T-cell (primary cell): ENCODE data around the gene KCNA2. TPM values are rescaled to one million over a fixed set of nuclear protein-coding genes. Genes with fewer than 3 reads are reported as not detected.

Experiments
- ATAC-seq, 4 experiments: fragments of 200-7000 bp in 3 of 4; fragments of 150-1000 bp in 1 of 4; cut with Tn5 transposase; replicated peaks in 1 of 4; 1 replicate in 3 of 4; 2 replicates in 1 of 4; pipeline ENCODE4 v1.10.0; 2021; ENCODE audit warnings: moderate library complexity in 3 of 4, mild to moderate bottlenecking in 2 of 4, moderate number of reproducible peaks in 1 of 4
- CTCF ChIA-PET, 2 donors: fragments of 300-600 bp; sonication (Branson Sonifier 250); formaldehyde crosslinking; loops; one replicate each; lab custom pipeline; 2022; ENCODE audit warnings: antibody characterized with exemption in 2 of 2; lab: Charles Lee
- POLR2A ChIA-PET, 2 donors: fragments of 300-600 bp; sonication (Branson Sonifier 250); formaldehyde crosslinking; loops; one replicate each; lab custom pipeline; 2022; ENCODE audit warnings: antibody characterized with exemption in 2 of 2; lab: Charles Lee
- DNase-seq, 35 experiments: peaks; one replicate each; pipeline versions ENCODE4 v3.0.0 to v3.0.0-alpha.2; 2013 to 2023
- H3K27ac ChIP-seq: one replicate; pipeline ENCODE4 v1.5.1; 2013; ENCODE audit warnings: low read length
- H3K27me3 ChIP-seq, 2 experiments: replicated peaks in 1 of 2; 1 replicate in 1 of 2; 2 replicates in 1 of 2; pipeline versions ENCODE4 v1.6.1 to v1.7.0; 2013; ENCODE audit warnings: low read length in 1 of 2, mixed read lengths in 1 of 2; ENCODE audit not compliant: control insufficient read depth in 2 of 2, insufficient read depth in 2 of 2; ENCODE audit errors: extremely low read depth in 1 of 2
- H3K36me3 ChIP-seq, 2 donors: 1 replicate in 1 of 2; 2 replicates in 1 of 2; pipeline versions ENCODE4 v1.6.1 to v1.7.0; 2013; ENCODE audit warnings: low read length in 1 of 2; ENCODE audit not compliant: control insufficient read depth in 2 of 2, insufficient read depth in 1 of 2; ENCODE audit errors: extremely low read depth in 1 of 2
- H3K4me1 ChIP-seq, 2 experiments: 1 replicate in 1 of 2; 2 replicates in 1 of 2; pipeline versions ENCODE4 v1.6.1 to v1.7.0; 2013; ENCODE audit warnings: low read length in 2 of 2, mixed read lengths in 1 of 2; ENCODE audit not compliant: insufficient read depth in 2 of 2, control insufficient read depth in 1 of 2; ENCODE audit errors: extremely low read depth in 1 of 2
- H3K4me3 ChIP-seq, 2 donors: 1 replicate in 1 of 2; 2 replicates in 1 of 2; pipeline versions ENCODE4 v1.5.1 to v1.7.0; 2013; ENCODE audit warnings: mild to moderate bottlenecking in 2 of 2, low read length in 1 of 2, moderate library complexity in 1 of 2; ENCODE audit not compliant: control insufficient read depth in 1 of 2; ENCODE audit errors: extremely low read depth in 1 of 2
- H3K9me3 ChIP-seq: 2 replicates; pipeline ENCODE4 v1.7.0; 2013
- H3K27ac Mint-ChIP-seq, 2 donors: one replicate each; pipeline ENCODE4 v1.8.0; 2020 to 2021; ENCODE audit warnings: mild to moderate bottlenecking in 2 of 2, mixed read lengths in 2 of 2
- H3K27me3 Mint-ChIP-seq, 2 donors: one replicate each; pipeline ENCODE4 v1.8.0; 2021 to 2022; ENCODE audit warnings: mixed read lengths in 2 of 2
- H3K36me3 Mint-ChIP-seq: one replicate; pipeline ENCODE4 v1.8.0; 2021; ENCODE audit warnings: mixed read lengths
- H3K4me1 Mint-ChIP-seq, 3 donors: one replicate each; pipeline ENCODE4 v1.8.0; 2020 to 2022; ENCODE audit warnings: mixed read lengths in 3 of 3, mild to moderate bottlenecking in 1 of 3
- H3K4me3 Mint-ChIP-seq, 3 donors: one replicate each; pipeline ENCODE4 v1.8.0; 2020 to 2022; ENCODE audit warnings: mild to moderate bottlenecking in 3 of 3, mixed read lengths in 3 of 3, moderate library complexity in 3 of 3
- H3K9me3 Mint-ChIP-seq, 3 donors: one replicate each; pipeline ENCODE4 v1.8.0; 2020 to 2022; ENCODE audit warnings: mixed read lengths in 3 of 3
- WGBS: methylation state at CpG from one replicate; pipeline ENCODE4 v1.1.5; 2013; ENCODE audit warnings: missing lambda C conversion rate; ENCODE audit not compliant: insufficient coverage; 5-methylcytosine and 5-hydroxymethylcytosine counted together
- total RNA-seq, 35 experiments: library from RNA in 6 of 35; stranded (reverse) in 6 of 35; fragments of 120-200 nt in 1 of 35; gene quantifications; one replicate each; pipeline versions ENCODE4 v1.2.1 to v1.2.4 and lab custom pipeline; 2013 to 2026

The KCNA2 gene
- total RNA-seq, 5 donors from 2014 or later (not counting 1 experiment from before 2014, with no cell fraction given) = 0.46 to 2.7 (median 0.93) TPM

- H3K27ac Mint-ChIP-seq = peak overlapping the region; percentile 88 to 92
- H3K27me3 Mint-ChIP-seq = no peaks in the 10 kb centered on the region
- H3K9me3 Mint-ChIP-seq = peaks cover 0 to 4% (median 0%) of the 10 kb centered on the region in 3 donors
- H3K4me3 ChIP-seq = no peak overlapping the region
- DNase-seq (peak in 1 of 35 experiments; percentile 8), ATAC-seq (no peak)
- H3K27ac ChIP-seq = no peak overlapping the region
- WGBS = 60% methylated on average over 1 of the region's 7 CpGs
- no peaks in the 10 kb centered on the region for H3K27me3 ChIP-seq
- ChIA-PET POLR2A (interaction anchor here in 1 of 2 donors (0.7 kb wide), 1 partner anchor 145 kb away, joined by 3 read pairs; no protein-coding TSS in a partner anchor), CTCF (interaction anchor here (0.6 to 4.3 kb wide), 17 partner anchors 9 to 528 kb away, joined by 3 to 122 read pairs (median 11); partner anchors contain the start of gene KCNA3 (in 1 of the 2))
- H3K36me3 ChIP-seq = no peaks in the 10 kb centered on the region
- peak overlapping the region; percentile 18 to 87 (median 28) for H3K4me3 Mint-ChIP-seq
- peaks cover 27 to 41% (median 37%) of the 10 kb centered on the region in 3 donors for H3K4me1 Mint-ChIP-seq
- H3K9me3 ChIP-seq = no peaks in the 10 kb centered on the region
- H3K4me1 ChIP-seq = peaks cover 17 to 33% of the 10 kb centered on the region in 2 experiments
- H3K36me3 Mint-ChIP-seq = peaks cover 14% of the 10 kb centered on the region
Measured at GRCh38 chr1:110620686-110621085, 14.5 kb upstream of the KCNA2 start.

- no peaks in the 10 kb centered on the region for H3K36me3 ChIP-seq
- ATAC-seq = peak in 2 of 4 experiments; percentile 21 to 37
- no peaks in the 10 kb centered on the region for H3K27me3 ChIP-seq
- H3K4me3 ChIP-seq = peak overlapping the region in 1 of 2 donors; percentile 67
- peak overlapping the region; percentile 79 for H3K27ac ChIP-seq
- H3K27me3 Mint-ChIP-seq = no peaks in the 10 kb centered on the region
- ChIA-PET POLR2A (interaction anchor here in 1 of 2 donors (1.0 kb wide), 1 partner anchor 48 kb away, joined by 3 read pairs; no protein-coding TSS in a partner anchor), CTCF (interaction anchor here (0.6 to 4.3 kb wide), 39 partner anchors 9 to 851 kb away, joined by 3 to 122 read pairs (median 6); partner anchors contain the start of gene KCNA3 (in 1 of the 2))
- H3K4me1 Mint-ChIP-seq = peaks cover 31 to 45% (median 41%) of the 10 kb centered on the region in 3 donors
- peak in 2 of 35 experiments; percentile 7 to 42 for DNase-seq
- peaks cover 17 to 36% of the 10 kb centered on the region in 2 experiments for H3K4me1 ChIP-seq
- peaks cover 0 to 4% (median 0%) of the 10 kb centered on the region in 3 donors for H3K9me3 Mint-ChIP-seq
- 27% methylated on average over 5 of the region's 8 CpGs for WGBS
- peak overlapping the region; percentile 88 to 92 for H3K27ac Mint-ChIP-seq
- peaks cover 14% of the 10 kb centered on the region for H3K36me3 Mint-ChIP-seq
- H3K4me3 Mint-ChIP-seq = peak overlapping the region; percentile 83 to 87 (median 86)
- no peaks in the 10 kb centered on the region for H3K9me3 ChIP-seq
Measured at GRCh38 chr1:110620250-110620615, 14.1 kb upstream of the KCNA2 start.

DNA sequence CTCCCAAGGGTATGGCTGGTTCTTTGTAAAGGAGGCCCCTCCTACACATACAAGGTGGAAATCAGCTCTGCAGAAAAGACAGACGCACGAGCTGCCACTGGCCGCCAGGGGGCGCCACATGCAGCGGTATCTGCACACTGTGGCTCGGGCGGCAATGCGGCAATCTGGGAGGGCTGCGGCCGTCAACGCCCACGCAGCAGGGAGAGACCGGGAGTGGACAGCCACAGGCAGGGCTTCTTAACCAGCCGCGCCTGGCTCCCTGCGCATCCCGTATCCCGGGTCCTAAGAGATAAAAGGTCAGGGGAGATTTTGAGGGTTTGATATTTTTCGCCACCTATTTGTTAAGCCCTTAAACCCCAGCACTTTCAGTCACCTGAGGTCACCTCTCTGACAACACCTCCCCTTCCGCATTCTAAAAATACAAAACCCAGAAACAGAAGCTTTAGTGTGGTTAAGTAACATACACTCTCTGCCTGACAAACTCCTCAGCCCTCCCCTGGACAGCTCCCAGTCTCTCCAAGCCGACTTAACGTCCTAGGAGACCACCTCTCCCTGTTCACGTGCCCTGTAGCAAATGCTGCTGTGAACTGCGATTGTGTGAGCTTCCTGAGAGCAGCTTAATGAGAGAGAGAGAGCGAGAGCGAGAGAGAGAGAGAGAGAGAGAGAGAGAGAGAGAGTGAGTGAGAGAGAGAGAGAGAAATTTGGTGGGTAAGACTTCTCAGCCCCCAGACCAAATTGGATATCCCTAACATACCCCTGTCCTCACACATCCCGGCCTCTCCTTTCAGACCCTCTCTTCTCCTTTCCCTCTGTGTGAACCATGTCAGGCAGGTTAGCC lies 13.5 kb upstream of the KCNA2 start:
- Histone ChIP-seq H3K9me3 (no peaks in the 10 kb centered on the region), H3K4me3 (peak overlapping the region; percentile 67 to 73), H3K36me3 (no peaks in the 10 kb centered on the region), H3K27me3 (no peaks in the 10 kb centered on the region), H3K27ac (peak overlapping the region; percentile 79), H3K4me1 (peaks cover 17 to 36% of the 10 kb centered on the region in 2 experiments)
- POLR2A ChIA-PET = interaction anchor here (0.6 to 1.0 kb wide), 7 partner anchors 28 to 269 kb away, joined by 3 to 8 read pairs (median 6); no protein-coding TSS in a partner anchor
- peak overlapping the region; percentile 83 to 87 (median 86) for H3K4me3 Mint-ChIP-seq
- 0% methylated on average over 16 of the region's 27 CpGs for WGBS
- H3K27ac Mint-ChIP-seq = peak overlapping the region; percentile 88 to 92
- CTCF ChIA-PET = interaction anchor here (0.6 to 4.3 kb wide), 42 partner anchors 9 to 852 kb away, joined by 3 to 122 read pairs (median 6); partner anchors contain the start of gene KCNA3 (in 1 of the 2)
- H3K36me3 Mint-ChIP-seq = peaks cover 14% of the 10 kb centered on the region
- H3K27me3 Mint-ChIP-seq = no peaks in the 10 kb centered on the region
- peak; percentile 74 to 95 (median 86) for DNase-seq
- peak; percentile 85 to 90 (median 86) for ATAC-seq
- H3K9me3 Mint-ChIP-seq = peaks cover 0 to 4% (median 0%) of the 10 kb centered on the region in 3 donors
- H3K4me1 Mint-ChIP-seq = peaks cover 31 to 45% (median 41%) of the 10 kb centered on the region in 3 donors

GRCh38 chr1:110618668-110619067 lies 12.5 kb upstream of the KCNA2 start:
- no peaks in the 10 kb centered on the region for H3K27me3 ChIP-seq
- peaks cover 0 to 3% (median 0%) of the 10 kb centered on the region in 3 donors for H3K9me3 Mint-ChIP-seq
- peaks cover 31 to 45% (median 41%) of the 10 kb centered on the region in 3 donors for H3K4me1 Mint-ChIP-seq
- ATAC-seq (no peak), DNase-seq (no peak)
- WGBS = 84% methylated on average over 5 of the region's 5 CpGs
- ChIA-PET CTCF (interaction anchor here (0.6 to 4.3 kb wide), 28 partner anchors 11 to 169 kb away, joined by 3 to 122 read pairs (median 9); partner anchors contain the start of gene KCNA3 (in 1 of the 2)), POLR2A (interaction anchor here in 1 of 2 donors (0.6 to 0.7 kb wide), 2 partner anchors 62 to 278 kb away, joined by 3 to 8 read pairs; no protein-coding TSS in a partner anchor)
- H3K36me3 ChIP-seq = no peaks in the 10 kb centered on the region
- peaks cover 10% of the 10 kb centered on the region for H3K36me3 Mint-ChIP-seq
- H3K4me1 ChIP-seq = peaks cover 17 to 36% of the 10 kb centered on the region in 2 experiments
- no peaks in the 10 kb centered on the region for H3K27me3 Mint-ChIP-seq
- H3K4me3 Mint-ChIP-seq = peak overlapping the region in 1 of 3 donors; percentile 87
- peak overlapping the region in 1 of 2 donors; percentile 92 for H3K27ac Mint-ChIP-seq
- no peaks in the 10 kb centered on the region for H3K9me3 ChIP-seq
- H3K27ac ChIP-seq = no peak overlapping the region
- peak overlapping the region in 1 of 2 donors; percentile 73 for H3K4me3 ChIP-seq

DNA sequence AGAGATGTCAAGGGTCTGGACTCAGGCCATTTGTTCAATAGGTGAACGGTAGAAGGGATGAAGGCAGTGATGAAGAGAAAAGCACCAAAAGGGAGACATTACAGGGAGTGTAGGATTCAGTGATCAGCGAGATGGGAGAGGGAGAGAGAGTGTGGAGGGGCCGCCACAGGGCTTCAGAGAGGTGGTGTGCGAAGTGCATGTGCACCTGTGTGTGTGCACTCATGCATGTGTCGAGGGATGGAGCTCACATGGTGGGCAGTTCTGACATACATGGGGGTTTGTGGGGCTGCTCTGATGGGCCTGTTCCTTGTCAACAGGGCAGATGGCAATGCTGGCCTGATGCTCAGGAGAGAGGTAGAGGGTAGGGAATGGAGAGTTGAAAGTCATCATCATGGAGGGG lies 11.4 kb upstream of the KCNA2 start:
- Mint-ChIP-seq H3K36me3 (peaks cover 7% of the 10 kb centered on the region), H3K27ac (peak overlapping the region; percentile 44 to 86), H3K27me3 (no peaks in the 10 kb centered on the region), H3K4me1 (peaks cover 31 to 52% (median 41%) of the 10 kb centered on the region in 3 donors), H3K4me3 (peak overlapping the region in 1 of 3 donors; percentile 53), H3K9me3 (no peaks in the 10 kb centered on the region)
- ChIA-PET POLR2A (no interaction called here), CTCF (interaction anchor here (0.7 to 4.3 kb wide), 4 partner anchors 20 to 165 kb away, joined by 3 to 122 read pairs (median 3); no protein-coding TSS in a partner anchor)
- H3K4me3 ChIP-seq = no peak overlapping the region
- ATAC-seq = no peak
- H3K27ac ChIP-seq = no peak overlapping the region
- no peak for DNase-seq
- WGBS = 90% methylated on average over 5 of the region's 5 CpGs
- H3K9me3 ChIP-seq = no peaks in the 10 kb centered on the region
- H3K27me3 ChIP-seq = no peaks in the 10 kb centered on the region
- H3K36me3 ChIP-seq = no peaks in the 10 kb centered on the region
- H3K4me1 ChIP-seq = peaks cover 17 to 36% of the 10 kb centered on the region in 2 experiments
